A549 (cell line): ENCODE measurements around the gene ICE2. TPM values are rescaled to one million over a fixed set of nuclear protein-coding genes. Genes with fewer than 3 reads are reported as not detected.

Source experiments
- ATAC-seq, 2 experiments: fragments of 200-7000 bp in 1 of 2; fragments of >200 bp in 1 of 2; cut with Nextera tagmentation in 1 of 2; cut with Tn5 transposase in 1 of 2; 3 replicates each; pipeline versions ENCODE4 v1.8.0 to v1.9.1; 2018 to 2020; ENCODE audit warnings: mild to moderate bottlenecking in 1 of 2, moderate library complexity in 1 of 2
- CTCF ChIA-PET: fragments of 300-600 bp; sonication (Branson Sonifier 250); formaldehyde crosslinking; extraction: SDS; loops from one replicate; lab custom pipeline; 2021; ENCODE audit warnings: antibody characterized with exemption, inconsistent platforms; lab: Yijun Ruan, JAX
- POLR2A ChIA-PET: fragments of 350-600 bp; formaldehyde crosslinking; extraction: SDS; loops from one replicate; lab custom pipeline; 2021; ENCODE audit warnings: antibody characterized with exemption, inconsistent platforms; lab: Yijun Ruan, JAX
- DNase-seq, 2 experiments: peaks; one replicate each; pipeline versions ENCODE4 v3.0.0 to v3.0.0-alpha.2; 2011 to 2016; ENCODE audit warnings: low read depth in 1 of 2, low spot score in 1 of 2
- FAIRE-seq: peaks from 2 replicates; lab custom pipeline; 2011; peaks lifted over from hg19 to GRCh38; lab: Jason Lieb, UNC
- H3K27ac ChIP-seq, 2 experiments: fragments of >200 bp; sonication (Bioruptor Twin); formaldehyde crosslinking; 3 replicates each; pipeline ENCODE4 v1.5.1; 2016 to 2017
- H3K4me1 ChIP-seq: fragments of >200 bp; sonication (Bioruptor Twin); formaldehyde crosslinking; 3 replicates; pipeline ENCODE4 v1.6.1; 2016
- H3K4me2 ChIP-seq: fragments of >200 bp; sonication (Bioruptor Twin); formaldehyde crosslinking; 3 replicates; pipeline ENCODE4 v1.6.1; 2016
- H3K4me3 ChIP-seq: fragments of >200 bp; sonication (Bioruptor Twin); formaldehyde crosslinking; 3 replicates; pipeline ENCODE4 v1.5.1; 2016
- H3K9me3 ChIP-seq: fragments of >200 bp; sonication (Bioruptor Twin); formaldehyde crosslinking; 3 replicates; pipeline ENCODE4 v1.6.1; 2016
- BCL3 ChIP-seq: fragments of >200 bp; sonication (Bioruptor Twin); formaldehyde crosslinking; IDR thresholded peaks from 3 replicates; pipeline ENCODE4 v1.6.1; 2016
- CBX2 ChIP-seq: fragments of 200-600 bp; sonication (generic); IDR thresholded peaks from 2 replicates; pipeline ENCODE4 v1.6.1; 2016; ENCODE audit warnings: low read depth, mild to moderate bottlenecking, borderline replicate concordance
- CEBPB ChIP-seq, 2 experiments: fragments of >200 bp in 1 of 2; sonication (Bioruptor Twin) in 1 of 2; formaldehyde crosslinking in 1 of 2; IDR thresholded peaks; 2 replicates each; pipeline ENCODE4 v1.6.1; 2012 to 2016
- CHD2 ChIP-seq: fragments of 150-350 bp; IDR thresholded peaks from 2 replicates; pipeline ENCODE4 v1.6.1; 2014; ENCODE audit warnings: low read length; ENCODE audit not compliant: partially characterized antibody
- CHD4 ChIP-seq: fragments of 200-600 bp; sonication (generic); IDR thresholded peaks from 2 replicates; pipeline ENCODE4 v1.6.1; 2016; ENCODE audit warnings: antibody characterized with exemption, mild to moderate bottlenecking, borderline replicate concordance
- CTCF ChIP-seq: fragments of >200 bp; sonication (Bioruptor Twin); formaldehyde crosslinking; IDR thresholded peaks from 3 replicates; pipeline ENCODE4 v1.5.1; 2016
- E2F6 ChIP-seq: IDR thresholded peaks from 2 replicates; pipeline ENCODE4 v1.6.1; 2012; ENCODE audit warnings: low read depth, borderline replicate concordance
- EHF ChIP-seq: fragments of 250-450 bp; sonication (Bioruptor Pico); IDR thresholded peaks from 2 replicates; pipeline ENCODE4 v1.5.0; 2020; ENCODE audit warnings: mild to moderate bottlenecking
- ESRRA ChIP-seq: fragments of 150-350 bp; IDR thresholded peaks from 2 replicates; pipeline ENCODE4 v1.6.1; 2014; ENCODE audit warnings: mild to moderate bottlenecking, low read length, borderline replicate concordance
- FOSB ChIP-seq: fragments of 250-450 bp; sonication (Bioruptor Pico); IDR thresholded peaks from 2 replicates; pipeline ENCODE4 v1.5.0; 2020; ENCODE audit warnings: mild to moderate bottlenecking, moderate library complexity
- FOXS1 ChIP-seq: fragments of 250-450 bp; sonication (Bioruptor Pico); IDR thresholded peaks from 2 replicates; pipeline ENCODE4 v1.5.0; 2020; ENCODE audit warnings: mild to moderate bottlenecking, moderate library complexity
- GATA3 ChIP-seq: IDR thresholded peaks from 2 replicates; pipeline ENCODE4 v1.6.1; 2012; ENCODE audit warnings: borderline replicate concordance
- HOXB13 ChIP-seq: fragments of 250-450 bp; sonication (Bioruptor Pico); IDR thresholded peaks from 2 replicates; pipeline ENCODE4 v1.5.0; 2020; ENCODE audit warnings: low read depth, mild to moderate bottlenecking, moderate library complexity
- JUN ChIP-seq, 2 experiments: fragments of >200 bp; sonication (Bioruptor Twin); formaldehyde crosslinking; IDR thresholded peaks; 2 replicates in 1 of 2; 3 replicates in 1 of 2; pipeline ENCODE4 v1.6.1; 2016 to 2017
- KDM5A ChIP-seq: fragments of 200-600 bp; sonication (generic); IDR thresholded peaks from 2 replicates; pipeline ENCODE4 v1.6.1; 2016; ENCODE audit warnings: antibody characterized with exemption, mild to moderate bottlenecking
- MYC ChIP-seq: IDR thresholded peaks from 2 replicates; pipeline ENCODE4 v1.6.1; 2012; ENCODE audit warnings: mild to moderate bottlenecking, inconsistent platforms, low read length, improper control_type of control experiment, borderline replicate concordance
- NFE2L2 ChIP-seq: fragments of 150-350 bp; conservative IDR thresholded peaks from 2 replicates; pipeline ENCODE4 v1.6.1; 2014; ENCODE audit warnings: low read length
- NR3C1 ChIP-seq: fragments of >200 bp; sonication (Bioruptor Twin); formaldehyde crosslinking; IDR thresholded peaks from 3 replicates; pipeline ENCODE4 v1.6.1; 2017
- PBX3 ChIP-seq: IDR thresholded peaks from 2 replicates; pipeline ENCODE4 v1.6.1; 2012
- PHF8 ChIP-seq: fragments of 200-600 bp; sonication (generic); IDR thresholded peaks from 2 replicates; pipeline ENCODE4 v1.6.1; 2016; ENCODE audit warnings: low read depth, mild to moderate bottlenecking, antibody characterized with exemption, moderate library complexity, borderline replicate concordance
- POLR2AphosphoS2 ChIP-seq: conservative IDR thresholded peaks from 2 replicates; pipeline ENCODE4 v1.6.1; 2012; ENCODE audit warnings: low read length, improper control_type of control experiment, inconsistent platforms
- RARB ChIP-seq: fragments of 250-450 bp; sonication (Bioruptor Pico); IDR thresholded peaks from 2 replicates; pipeline ENCODE4 v1.8.0; 2021; ENCODE audit warnings: mild to moderate bottlenecking, moderate library complexity
- REST ChIP-seq: fragments of 200-600 bp; sonication (generic); IDR thresholded peaks from 2 replicates; pipeline ENCODE4 v1.6.1; 2016; ENCODE audit warnings: antibody characterized with exemption, mild to moderate bottlenecking, moderate library complexity
- SMC3 ChIP-seq: fragments of >200 bp; sonication (Bioruptor Twin); formaldehyde crosslinking; IDR thresholded peaks from 3 replicates; pipeline ENCODE4 v1.6.1; 2018; ENCODE audit warnings: inconsistent platforms
- ZNF302 ChIP-seq: fragments of 250-450 bp; sonication (Bioruptor Pico); IDR thresholded peaks from 2 replicates; pipeline ENCODE4 v1.9.0; 2021; ENCODE audit warnings: inconsistent platforms, mild to moderate bottlenecking, moderate library complexity
- WGBS: methylation state at CpG from one replicate; pipeline ENCODE4 v1.1.6; 2017; ENCODE audit errors: missing lambda C conversion rate; 5-methylcytosine and 5-hydroxymethylcytosine counted together
- polyA plus RNA-seq, 4 experiments: library from polyadenylated mRNA; depleted of rRNA in 3 of 4; stranded (reverse); fragments of >200 nt; fragmentation: RNase III in 1 of 4; extraction: RNeasy Plus Mini Kit Qiagen cat#74134 plus additional on column Dnase treatment in 1 of 4; gene quantifications; 2 replicates in 3 of 4; 3 replicates in 1 of 4; pipeline ENCODE4 v1.2.3, GENCODE V29; 2011 to 2017

The ICE2 gene
- polyA plus RNA-seq, 2 of the 4 experiments (the other 2 are of a cell fraction): 43.1 to 87.6 TPM

- TF ChIP-seq ZNF302 (CRISPR knock-in tag) (no peak), REST (no peak; the same call in 1 of the 2 replicates), CBX2 (no peak), RARB (0 out of 2 replicates have a peak, but pooled peaks have one; percentile 52), PHF8 (peak; percentile 86), PBX3 (peak; percentile 6), FOXS1 (CRISPR knock-in tag) (no peak), MYC (peak; percentile 76; the same call in 1 of the 2 replicates), NR3C1 (no peak), ESRRA (no peak), KDM5A (peak; percentile 70; the same call in 1 of the 2 replicates), HOXB13 (CRISPR knock-in tag) (no peak), FOSB (0 out of 2 replicates have a peak, but pooled peaks have one; percentile 54)
Measured at GRCh38 chr15:60478566-60479360, at the start of gene ICE2 (continued).

- FAIRE-seq (peak; percentile 72), ATAC-seq (no peak), DNase-seq (peak in 1 of 2 experiments; percentile 21)
- H3K4me2 ChIP-seq: no peak overlapping the region
- no peaks in the 10 kb centered on the region; the same call in 2 of the 3 replicates for H3K4me1 ChIP-seq
- WGBS: 27% methylated on average over 1 of the region's 1 CpG
- no peaks in the 10 kb centered on the region for H3K9me3 ChIP-seq
- POLR2A ChIA-PET: no interaction called here
- H3K4me3 ChIP-seq: no peak overlapping the region
- no peak overlapping the region for H3K27ac ChIP-seq
- CTCF ChIA-PET: interaction anchor here (0.6 to 2.2 kb wide), 8 partner anchors 8 to 200 kb away, joined by 3 to 8 read pairs (median 4); no protein-coding TSS in a partner anchor
- TF ChIP-seq BCL3 (no peak), ZNF302 (CRISPR knock-in tag) (no peak), JUN (IDR thresholded peaks at IDR 0.05) (no peak), NFE2L2 (no peak), CEBPB (IDR thresholded peaks at IDR 0.05) (no peak), GATA3 (no peak), EHF (CRISPR knock-in tag) (no peak), SMC3 (no peak), E2F6 (no peak), CHD4 (no peak), REST (no peak), CHD2 (no peak), CTCF (no peak), POLR2AphosphoS2 (no peak)
Measured at GRCh38 chr15:60528530-60528929, 49.6 kb upstream of the ICE2 start.
